Body of pancreas (tissue), 4 donors: ENCODE measurements around the gene RIMS1.

Experiments used
- POLR2A ChIP-seq, 3 donors: fragments of 450-650 bp; IDR thresholded peaks; one replicate each; pipeline ENCODE4 v1.6.1; 2016; ENCODE audit warnings: antibody characterized with exemption in 3 of 3, mild to moderate bottlenecking in 2 of 3
- TF ChIP-seq, protein P1 (sequence below), 7 experiments: fragments of 450-650 bp in 4 of 7; fragments of 200-600 bp in 3 of 7; sonication (generic) in 3 of 7; IDR thresholded peaks; one replicate each; pipeline ENCODE4 v1.5.1; 2016 to 2019; ENCODE audit warnings: antibody characterized with exemption in 7 of 7

GRCh38 chr6:72367439-72367838 lies 481.1 kb downstream of the RIMS1 start:
- TF ChIP-seq, protein P1, sequence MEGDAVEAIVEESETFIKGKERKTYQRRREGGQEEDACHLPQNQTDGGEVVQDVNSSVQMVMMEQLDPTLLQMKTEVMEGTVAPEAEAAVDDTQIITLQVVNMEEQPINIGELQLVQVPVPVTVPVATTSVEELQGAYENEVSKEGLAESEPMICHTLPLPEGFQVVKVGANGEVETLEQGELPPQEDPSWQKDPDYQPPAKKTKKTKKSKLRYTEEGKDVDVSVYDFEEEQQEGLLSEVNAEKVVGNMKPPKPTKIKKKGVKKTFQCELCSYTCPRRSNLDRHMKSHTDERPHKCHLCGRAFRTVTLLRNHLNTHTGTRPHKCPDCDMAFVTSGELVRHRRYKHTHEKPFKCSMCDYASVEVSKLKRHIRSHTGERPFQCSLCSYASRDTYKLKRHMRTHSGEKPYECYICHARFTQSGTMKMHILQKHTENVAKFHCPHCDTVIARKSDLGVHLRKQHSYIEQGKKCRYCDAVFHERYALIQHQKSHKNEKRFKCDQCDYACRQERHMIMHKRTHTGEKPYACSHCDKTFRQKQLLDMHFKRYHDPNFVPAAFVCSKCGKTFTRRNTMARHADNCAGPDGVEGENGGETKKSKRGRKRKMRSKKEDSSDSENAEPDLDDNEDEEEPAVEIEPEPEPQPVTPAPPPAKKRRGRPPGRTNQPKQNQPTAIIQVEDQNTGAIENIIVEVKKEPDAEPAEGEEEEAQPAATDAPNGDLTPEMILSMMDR (IDR thresholded peaks at IDR 0.05): no peak
- TF ChIP-seq POLR2A (IDR thresholded peaks at IDR 0.05): no peak
